A549 (cell line): Measurements from ENCODE around the gene CIITA.

Experiments used
- CTCF ChIP-seq: fragments of >200 bp; sonication (Bioruptor Twin); formaldehyde crosslinking; IDR thresholded peaks from 3 replicates; pipeline ENCODE4 v1.5.1; 2016
- HDAC2 ChIP-seq: fragments of 200-600 bp; sonication (generic); IDR thresholded peaks from 2 replicates; pipeline ENCODE4 v1.6.1; 2016
- JUN ChIP-seq, 2 experiments: fragments of >200 bp; sonication (Bioruptor Twin); formaldehyde crosslinking; IDR thresholded peaks; 2 replicates in 1 of 2; 3 replicates in 1 of 2; pipeline ENCODE4 v1.6.1; 2016 to 2017
- MAFK ChIP-seq: fragments of 450-650 bp; IDR thresholded peaks from 2 replicates; pipeline ENCODE4 v1.6.1; 2014; ENCODE audit not compliant: partially characterized antibody
- MAZ ChIP-seq: fragments of 150-350 bp; IDR thresholded peaks from 2 replicates; pipeline ENCODE4 v1.6.1; 2014; ENCODE audit warnings: antibody characterized with exemption, low read depth, low read length, borderline replicate concordance
- POLR2A ChIP-seq: IDR thresholded peaks from 2 replicates; pipeline ENCODE4 v1.6.1; 2012; ENCODE audit warnings: mild to moderate bottlenecking, low read length
- RAD21 ChIP-seq, 2 experiments: fragments of >200 bp in 1 of 2; sonication (Bioruptor Twin) in 1 of 2; formaldehyde crosslinking in 1 of 2; IDR thresholded peaks in 1 of 2; conservative IDR thresholded peaks in 1 of 2; 2 replicates in 1 of 2; 3 replicates in 1 of 2; pipeline ENCODE4 v1.6.1; 2012 to 2018; ENCODE audit warnings: inconsistent platforms in 1 of 2
- RCOR1 ChIP-seq: fragments of 150-350 bp; IDR thresholded peaks from 2 replicates; pipeline ENCODE4 v1.6.1; 2014; ENCODE audit warnings: antibody characterized with exemption, low read length, low read depth
- RFX5 ChIP-seq: fragments of 450-650 bp; IDR thresholded peaks from 2 replicates; pipeline ENCODE4 v1.7.1; 2014; ENCODE audit warnings: antibody characterized with exemption, mild to moderate bottlenecking, moderate library complexity
- TP53 ChIP-seq: fragments of 250-450 bp; sonication (Bioruptor Pico); IDR thresholded peaks from 2 replicates; pipeline ENCODE4 v1.5.0; 2021; ENCODE audit warnings: mild to moderate bottlenecking, moderate library complexity
- ZNF302 ChIP-seq: fragments of 250-450 bp; sonication (Bioruptor Pico); IDR thresholded peaks from 2 replicates; pipeline ENCODE4 v1.9.0; 2021; ENCODE audit warnings: inconsistent platforms, mild to moderate bottlenecking, moderate library complexity
- TF ChIP-seq, protein P1 (sequence below): fragments of 150-350 bp; IDR thresholded peaks from 2 replicates; pipeline ENCODE4 v1.6.1; 2014; ENCODE audit warnings: low read depth, mild to moderate bottlenecking, low read length

GRCh38 chr16:10916534-10916933, 39.5 kb downstream of the CIITA start:
- TF ChIP-seq POLR2A (no peak), CTCF (no peak), JUN (IDR thresholded peaks at IDR 0.05) (no peak), MAFK (no peak), HDAC2 (no peak), MAZ (no peak), RAD21 (conservative IDR thresholded peaks at IDR 0.05 in 1 of 2, IDR thresholded peaks at IDR 0.05 in 1 of 2) (no peak), ZNF302 (no peak), RCOR1 (no peak), RFX5 (no peak), TP53 (CRISPR knock-in tag) (no peak)
- TF ChIP-seq, protein P1, sequence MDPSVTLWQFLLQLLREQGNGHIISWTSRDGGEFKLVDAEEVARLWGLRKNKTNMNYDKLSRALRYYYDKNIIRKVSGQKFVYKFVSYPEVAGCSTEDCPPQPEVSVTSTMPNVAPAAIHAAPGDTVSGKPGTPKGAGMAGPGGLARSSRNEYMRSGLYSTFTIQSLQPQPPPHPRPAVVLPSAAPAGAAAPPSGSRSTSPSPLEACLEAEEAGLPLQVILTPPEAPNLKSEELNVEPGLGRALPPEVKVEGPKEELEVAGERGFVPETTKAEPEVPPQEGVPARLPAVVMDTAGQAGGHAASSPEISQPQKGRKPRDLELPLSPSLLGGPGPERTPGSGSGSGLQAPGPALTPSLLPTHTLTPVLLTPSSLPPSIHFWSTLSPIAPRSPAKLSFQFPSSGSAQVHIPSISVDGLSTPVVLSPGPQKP, result no peak
